Measurements from ENCODE around the gene TXNDC11.

Gene TXNDC11

DNA sequence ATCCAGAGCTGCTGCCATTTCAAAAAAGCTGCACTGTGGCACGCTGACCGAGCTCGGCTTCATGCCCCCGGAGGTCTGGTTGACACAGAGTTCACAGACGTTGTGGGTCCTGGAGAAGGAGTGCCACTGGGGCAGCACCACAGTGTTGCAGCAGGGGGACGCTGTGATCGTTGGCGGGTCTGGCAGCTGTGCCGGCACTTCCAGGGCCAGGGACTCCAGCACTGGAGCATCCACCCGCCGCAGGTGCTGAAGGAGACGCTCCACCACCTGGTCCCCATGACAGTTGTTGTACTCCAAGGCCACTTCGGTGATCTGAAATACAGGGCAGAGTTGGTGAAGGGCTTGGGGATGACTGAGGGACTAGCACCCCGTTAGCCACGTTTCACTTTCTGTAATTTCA, 50.9 kb downstream of the TXNDC11 start:
- Histone ChIP-seq H2AFZ (ENCODE audit: low read depth) (no peak overlapping the region), H3K27ac (no peak overlapping the region), H3K27me3 (ENCODE audit: insufficient read depth, low read depth) (no peaks in the 10 kb centered on the region), H3K9ac (no peak overlapping the region), H3K36me3 (ENCODE audit: insufficient read depth) (peaks cover 22% of the 10 kb centered on the region; the same call in 1 of the 2 replicates), H3K4me3 (IDR thresholded peaks at IDR 0.05; ENCODE audit: insufficient read depth, low read depth, low read length) (no peak overlapping the region), H3K79me2 (ENCODE audit: insufficient read depth, low read depth) (peaks cover 67% of the 10 kb centered on the region), H3K4me2 (no peak overlapping the region), H3K4me1 (ENCODE audit: low read depth, poor library complexity, severe bottlenecking) (peaks cover 85% of the 10 kb centered on the region), H4K20me1 (ENCODE audit: insufficient read depth) (no peaks in the 10 kb centered on the region)
- TF ChIP-seq, protein P1, sequence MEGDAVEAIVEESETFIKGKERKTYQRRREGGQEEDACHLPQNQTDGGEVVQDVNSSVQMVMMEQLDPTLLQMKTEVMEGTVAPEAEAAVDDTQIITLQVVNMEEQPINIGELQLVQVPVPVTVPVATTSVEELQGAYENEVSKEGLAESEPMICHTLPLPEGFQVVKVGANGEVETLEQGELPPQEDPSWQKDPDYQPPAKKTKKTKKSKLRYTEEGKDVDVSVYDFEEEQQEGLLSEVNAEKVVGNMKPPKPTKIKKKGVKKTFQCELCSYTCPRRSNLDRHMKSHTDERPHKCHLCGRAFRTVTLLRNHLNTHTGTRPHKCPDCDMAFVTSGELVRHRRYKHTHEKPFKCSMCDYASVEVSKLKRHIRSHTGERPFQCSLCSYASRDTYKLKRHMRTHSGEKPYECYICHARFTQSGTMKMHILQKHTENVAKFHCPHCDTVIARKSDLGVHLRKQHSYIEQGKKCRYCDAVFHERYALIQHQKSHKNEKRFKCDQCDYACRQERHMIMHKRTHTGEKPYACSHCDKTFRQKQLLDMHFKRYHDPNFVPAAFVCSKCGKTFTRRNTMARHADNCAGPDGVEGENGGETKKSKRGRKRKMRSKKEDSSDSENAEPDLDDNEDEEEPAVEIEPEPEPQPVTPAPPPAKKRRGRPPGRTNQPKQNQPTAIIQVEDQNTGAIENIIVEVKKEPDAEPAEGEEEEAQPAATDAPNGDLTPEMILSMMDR (conservative IDR thresholded peaks at IDR 0.05; ENCODE audit: low read depth, low read length), result no peak

DNA sequence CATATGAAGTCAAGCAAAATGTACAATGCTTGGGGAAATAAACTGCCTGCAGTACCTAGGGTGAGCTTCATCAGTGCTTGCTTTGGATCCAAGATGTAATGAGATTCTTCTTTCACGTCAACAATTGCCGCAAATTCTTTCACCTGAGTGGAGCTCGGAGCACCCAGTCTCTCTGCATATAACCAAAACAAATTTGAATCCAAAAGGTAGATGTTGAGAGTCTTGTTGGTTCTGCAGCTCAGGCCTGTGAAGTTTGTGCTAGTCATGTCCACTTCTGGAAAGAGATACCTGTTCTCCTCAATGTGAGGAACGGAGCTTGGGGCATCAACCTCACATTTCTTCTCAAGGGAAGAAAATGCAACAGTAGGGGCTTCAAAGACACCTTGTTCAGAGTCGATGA, 51.4 kb downstream of the TXNDC11 start:
- no peak overlapping the region for H3K9ac ChIP-seq
- peaks cover 85% of the 10 kb centered on the region for H3K4me1 ChIP-seq (ENCODE audit: low read depth, poor library complexity, severe bottlenecking)
- H3K79me2 ChIP-seq (ENCODE audit: insufficient read depth, low read depth), result peaks cover 71% of the 10 kb centered on the region
- H3K27ac ChIP-seq, result no peak overlapping the region; the same call in 1 of the 2 replicates
- no peaks in the 10 kb centered on the region for H3K27me3 ChIP-seq (ENCODE audit: insufficient read depth, low read depth)
- no peak overlapping the region for H2AFZ ChIP-seq (ENCODE audit: low read depth)
- no peak overlapping the region; the same call in 1 of the 2 replicates for H3K4me2 ChIP-seq
- peaks cover 28% of the 10 kb centered on the region; the same call in 1 of the 2 replicates for H3K36me3 ChIP-seq (ENCODE audit: insufficient read depth)
- H3K4me3 ChIP-seq (IDR thresholded peaks at IDR 0.05; ENCODE audit: insufficient read depth, low read depth, low read length), result no peak overlapping the region
- H4K20me1 ChIP-seq (ENCODE audit: insufficient read depth), result no peaks in the 10 kb centered on the region
- TF ChIP-seq, protein P1 (conservative IDR thresholded peaks at IDR 0.05; ENCODE audit: low read depth, low read length), result no peak

DNA sequence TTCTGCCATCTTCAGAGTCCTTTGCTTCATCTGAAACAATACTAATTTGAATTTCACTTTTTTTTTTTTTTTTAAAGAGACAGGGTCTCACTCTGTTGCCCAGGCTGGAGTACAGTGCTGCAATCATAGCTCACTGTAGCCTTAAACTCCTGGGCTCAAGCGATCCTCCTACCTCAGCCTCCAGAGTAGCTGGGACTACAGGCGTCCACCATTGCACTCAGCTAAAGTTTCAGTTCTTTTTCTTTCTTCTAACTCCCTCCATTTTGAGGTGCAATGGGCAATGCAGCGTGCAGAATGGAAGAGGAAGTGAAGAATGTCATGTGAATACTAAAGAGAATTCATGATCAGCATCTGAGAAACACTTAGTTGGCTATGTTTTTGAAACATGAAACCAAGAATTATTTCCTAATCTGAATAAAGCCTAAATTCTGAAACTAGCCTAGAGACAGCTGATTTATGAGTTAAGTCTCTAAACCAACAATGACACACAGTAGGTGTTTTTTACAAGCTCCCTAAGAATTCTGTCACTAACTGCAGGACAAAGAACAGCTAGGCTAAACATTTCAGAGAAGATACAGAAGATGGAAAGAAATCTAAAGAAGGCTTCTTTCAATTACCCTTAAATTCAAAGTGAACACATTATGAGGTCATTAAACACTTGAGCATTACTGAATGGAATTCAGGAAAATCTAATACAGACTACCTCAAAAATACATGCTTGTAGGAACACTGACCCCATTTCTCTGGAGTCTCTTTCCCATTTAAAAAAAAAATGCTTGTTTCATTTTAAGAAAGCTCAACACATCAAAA, 53.4 kb downstream of the TXNDC11 start:
- Histone ChIP-seq H3K4me3 (IDR thresholded peaks at IDR 0.05; ENCODE audit: insufficient read depth, low read depth, low read length) (no peak overlapping the region), H3K36me3 (ENCODE audit: insufficient read depth) (peaks cover 32% of the 10 kb centered on the region; the same call in 1 of the 2 replicates), H3K4me1 (ENCODE audit: low read depth, poor library complexity, severe bottlenecking) (peaks cover 80% of the 10 kb centered on the region), H2AFZ (ENCODE audit: low read depth) (no peak overlapping the region), H3K79me2 (ENCODE audit: insufficient read depth, low read depth) (peaks cover 73% of the 10 kb centered on the region), H3K9ac (no peak overlapping the region), H4K20me1 (ENCODE audit: insufficient read depth) (no peaks in the 10 kb centered on the region), H3K4me2 (peak overlapping the region; percentile 69), H3K27ac (peak overlapping the region; percentile 27; the same call in 1 of the 2 replicates), H3K27me3 (ENCODE audit: insufficient read depth, low read depth) (no peaks in the 10 kb centered on the region)
- TF ChIP-seq, protein P1 (conservative IDR thresholded peaks at IDR 0.05; ENCODE audit: low read depth, low read length), result no peak

DNA sequence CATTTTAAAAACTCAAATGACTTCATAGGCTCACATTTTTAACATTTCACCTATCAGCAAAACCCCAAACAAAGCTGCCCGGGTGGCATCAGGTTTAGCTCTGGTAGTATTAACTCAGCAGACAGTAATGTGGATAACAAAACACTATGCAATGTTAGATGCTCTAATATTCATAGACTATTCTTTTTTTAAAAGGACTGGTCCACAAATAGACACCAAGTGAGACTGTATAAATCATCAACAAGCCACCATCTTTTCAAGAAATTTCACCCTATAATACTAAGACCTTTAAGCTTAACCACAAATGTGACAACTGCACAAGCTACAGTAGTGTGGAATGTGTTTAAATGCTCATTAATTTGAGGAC, 54.2 kb downstream of the TXNDC11 start:
- H2AFZ ChIP-seq (ENCODE audit: low read depth), result no peak overlapping the region
- no peaks in the 10 kb centered on the region for H4K20me1 ChIP-seq (ENCODE audit: insufficient read depth)
- peak overlapping the region; percentile 27; the same call in 1 of the 2 replicates for H3K27ac ChIP-seq
- H3K27me3 ChIP-seq (ENCODE audit: insufficient read depth, low read depth), result no peaks in the 10 kb centered on the region
- H3K4me1 ChIP-seq (ENCODE audit: low read depth, poor library complexity, severe bottlenecking), result peaks cover 88% of the 10 kb centered on the region
- TF ChIP-seq, protein P1 (conservative IDR thresholded peaks at IDR 0.05; ENCODE audit: low read depth, low read length), result no peak
- no peak overlapping the region for H3K4me3 ChIP-seq (IDR thresholded peaks at IDR 0.05; ENCODE audit: insufficient read depth, low read depth, low read length)
- no peak overlapping the region for H3K9ac ChIP-seq
- H3K36me3 ChIP-seq (ENCODE audit: insufficient read depth), result peaks cover 37% of the 10 kb centered on the region; the same call in 1 of the 2 replicates
- peaks cover 72% of the 10 kb centered on the region for H3K79me2 ChIP-seq (ENCODE audit: insufficient read depth, low read depth)
- peak overlapping the region; percentile 69 for H3K4me2 ChIP-seq
